IPS-15b (cell line): ENCODE results near the gene PPM1A.

Experiments used
- H3K27me3 ChIP-seq: one replicate; pipeline ENCODE4 v1.6.1; 2013; ENCODE audit warnings: low read length; ENCODE audit not compliant: control insufficient read depth, insufficient read depth
- H3K36me3 ChIP-seq: one replicate; pipeline ENCODE4 v1.6.1; 2013; ENCODE audit warnings: low read length; ENCODE audit not compliant: control insufficient read depth, insufficient read depth
- H3K4me1 ChIP-seq: one replicate; pipeline ENCODE4 v1.6.1; 2013; ENCODE audit warnings: mild to moderate bottlenecking, low read length; ENCODE audit not compliant: control insufficient read depth, insufficient read depth
- H3K4me3 ChIP-seq: one replicate; pipeline ENCODE4 v1.5.1; 2013; ENCODE audit warnings: low read depth, low read length
- H3K9ac ChIP-seq: one replicate; pipeline ENCODE4 v1.6.1; 2013; ENCODE audit warnings: low read depth, mild to moderate bottlenecking, low read length
- H3K9me3 ChIP-seq: one replicate; pipeline ENCODE4 v1.6.1; 2013; ENCODE audit warnings: mild to moderate bottlenecking, low read length; ENCODE audit not compliant: control insufficient read depth, insufficient read depth

The PPM1A gene

DNA sequence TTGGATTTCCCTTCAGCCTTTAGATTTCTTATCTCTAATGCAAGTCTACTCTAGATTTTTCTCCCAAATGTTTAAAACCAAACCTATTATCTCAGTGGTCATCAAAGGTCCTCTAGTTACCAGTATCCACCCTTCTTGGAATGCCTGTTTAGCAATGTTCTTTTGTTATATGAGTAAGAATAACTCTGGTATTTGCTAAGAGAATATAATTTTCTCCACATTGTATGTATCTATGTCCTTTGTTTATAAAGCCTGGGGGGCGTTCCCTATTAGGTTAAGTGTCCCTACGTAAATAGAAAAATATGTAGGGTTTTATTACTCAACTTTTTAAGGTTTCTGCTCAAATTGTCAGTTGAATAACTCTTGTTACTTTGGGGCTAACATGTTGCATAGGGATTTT lies 27.3 kb downstream of the PPM1A start:
- Histone ChIP-seq H3K4me1 (peaks cover 19% of the 10 kb centered on the region), H3K4me3 (no peak overlapping the region), H3K27me3 (no peaks in the 10 kb centered on the region), H3K9ac (no peak overlapping the region), H3K36me3 (no peaks in the 10 kb centered on the region), H3K9me3 (no peaks in the 10 kb centered on the region)

DNA sequence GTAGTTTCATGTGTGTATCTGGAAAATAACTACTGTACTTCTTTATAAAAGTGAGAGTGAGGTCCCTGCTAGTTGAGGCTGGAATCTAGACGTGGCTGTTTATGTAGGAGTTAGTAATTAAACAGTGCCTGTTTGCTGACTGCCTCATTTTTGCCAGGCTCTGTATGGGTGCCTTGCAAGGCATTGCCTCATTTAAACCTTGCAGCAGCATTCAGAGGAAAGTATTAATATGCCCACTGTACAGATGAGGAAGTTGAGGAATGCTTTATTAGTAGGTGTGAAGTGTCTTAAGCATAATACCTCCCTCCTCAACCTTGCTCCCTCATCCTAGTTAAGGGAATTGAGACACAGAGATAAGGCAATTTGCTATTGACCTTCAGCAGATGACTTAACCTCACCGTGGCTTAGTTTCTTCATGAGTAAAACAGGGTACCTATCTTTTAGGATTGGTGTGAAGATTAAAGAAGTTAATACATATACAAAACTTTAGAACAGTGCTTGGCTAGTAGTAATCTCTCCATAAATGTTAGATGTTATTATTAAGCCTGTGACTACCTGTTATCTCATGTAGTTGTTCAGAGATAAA lies 28.7 kb downstream of the PPM1A start:
- Histone ChIP-seq H3K9me3 (no peaks in the 10 kb centered on the region), H3K36me3 (no peaks in the 10 kb centered on the region), H3K9ac (no peak overlapping the region), H3K4me3 (no peak overlapping the region), H3K27me3 (no peaks in the 10 kb centered on the region), H3K4me1 (peaks cover 19% of the 10 kb centered on the region)

- Histone ChIP-seq H3K36me3 (no peaks in the 10 kb centered on the region), H3K9me3 (no peaks in the 10 kb centered on the region), H3K4me3 (no peak overlapping the region), H3K9ac (no peak overlapping the region), H3K4me1 (peaks cover 19% of the 10 kb centered on the region), H3K27me3 (no peaks in the 10 kb centered on the region)
Measured at GRCh38 chr14:60278350-60278749, 29.3 kb downstream of the PPM1A start.

DNA sequence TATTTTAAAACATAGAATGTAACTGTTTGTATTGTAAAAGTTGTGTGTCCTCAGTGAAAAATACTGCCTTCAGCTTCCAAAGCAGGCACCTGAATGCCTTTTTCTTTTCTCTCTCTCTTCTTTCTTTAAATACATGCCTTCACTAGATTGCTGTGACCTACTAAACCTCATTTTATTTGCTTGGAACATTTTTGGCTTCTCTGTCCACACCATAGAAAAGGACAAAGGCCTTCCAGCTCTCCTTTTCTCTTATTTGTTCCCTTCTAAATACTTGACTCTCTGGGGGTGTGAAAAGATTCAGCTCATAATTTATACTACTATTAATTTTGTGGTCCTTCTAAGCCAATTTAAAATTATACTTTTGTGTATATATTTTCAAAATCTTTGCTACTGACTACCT lies 38.4 kb downstream of the PPM1A start:
- H3K27me3 ChIP-seq: no peaks in the 10 kb centered on the region
- H3K4me3 ChIP-seq: no peak overlapping the region
- no peak overlapping the region for H3K9ac ChIP-seq
- H3K36me3 ChIP-seq: no peaks in the 10 kb centered on the region
- H3K9me3 ChIP-seq: no peaks in the 10 kb centered on the region
- H3K4me1 ChIP-seq: peaks cover 5% of the 10 kb centered on the region

DNA sequence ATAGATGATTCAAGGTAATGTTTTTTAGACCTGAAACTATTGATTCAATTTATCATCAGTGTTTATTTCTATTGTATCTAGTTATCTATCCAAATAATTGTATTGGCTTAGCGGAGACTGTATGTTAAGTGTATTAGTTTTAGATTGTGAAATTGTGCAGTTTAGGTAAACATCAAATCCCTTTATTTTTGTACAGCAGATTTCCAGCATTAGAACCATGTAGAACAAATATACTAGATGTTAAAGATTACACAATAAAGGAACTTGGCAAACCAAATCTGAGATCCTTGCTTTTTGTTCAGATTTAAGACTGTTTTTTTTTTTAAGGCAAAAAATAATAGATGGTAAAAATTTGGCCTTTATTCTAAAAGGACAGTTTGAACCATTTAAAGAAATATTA lies 39.3 kb downstream of the PPM1A start:
- Histone ChIP-seq H3K36me3 (no peaks in the 10 kb centered on the region), H3K4me1 (peaks cover 5% of the 10 kb centered on the region)

GRCh38 chr14:60294411-60295069 lies 45.5 kb downstream of the PPM1A start:
- Histone ChIP-seq H3K9ac (no peak overlapping the region), H3K27me3 (no peaks in the 10 kb centered on the region), H3K36me3 (no peaks in the 10 kb centered on the region), H3K4me3 (no peak overlapping the region), H3K4me1 (peaks cover 4% of the 10 kb centered on the region), H3K9me3 (no peaks in the 10 kb centered on the region)

More for the DNA sequence above, 39.3 kb downstream of the PPM1A start:
- Histone ChIP-seq H3K27me3 (no peaks in the 10 kb centered on the region), H3K4me3 (no peak overlapping the region), H3K9me3 (no peaks in the 10 kb centered on the region), H3K9ac (no peak overlapping the region)

- Histone ChIP-seq H3K4me1 (peaks cover 18% of the 10 kb centered on the region), H3K4me3 (no peak overlapping the region), H3K36me3 (no peaks in the 10 kb centered on the region), H3K9me3 (no peaks in the 10 kb centered on the region), H3K9ac (no peak overlapping the region), H3K27me3 (no peaks in the 10 kb centered on the region)
Measured at GRCh38 chr14:60300019-60300418, 51.0 kb downstream of the PPM1A start.

- Histone ChIP-seq H3K9ac (no peak overlapping the region), H3K36me3 (no peaks in the 10 kb centered on the region), H3K4me1 (peaks cover 18% of the 10 kb centered on the region), H3K27me3 (no peaks in the 10 kb centered on the region), H3K9me3 (no peaks in the 10 kb centered on the region), H3K4me3 (no peak overlapping the region)
Measured at GRCh38 chr14:60301685-60302084, 52.7 kb downstream of the PPM1A start.

DNA sequence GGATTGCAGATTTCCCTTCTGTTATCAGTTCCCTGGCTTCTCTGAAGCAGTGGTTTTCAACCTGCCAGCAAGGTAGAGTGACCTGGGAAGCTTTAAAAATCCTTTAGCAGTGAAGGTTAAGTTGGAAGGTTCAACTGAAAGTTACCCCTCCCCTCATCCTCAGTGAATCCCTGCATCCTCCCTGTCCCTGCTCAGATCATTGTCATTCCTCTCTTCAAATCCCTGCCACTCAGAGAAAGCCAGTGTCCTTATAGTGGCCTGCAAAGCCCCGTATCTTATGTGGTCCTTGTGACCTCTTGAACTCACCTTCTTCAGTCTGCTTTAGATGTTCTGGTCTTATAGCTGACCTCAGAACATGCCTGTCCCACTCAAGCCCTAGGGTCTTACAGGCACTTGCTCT lies 53.6 kb downstream of the PPM1A start:
- no peak overlapping the region for H3K4me3 ChIP-seq
- H3K9ac ChIP-seq: no peak overlapping the region
- H3K9me3 ChIP-seq: no peaks in the 10 kb centered on the region
- peaks cover 18% of the 10 kb centered on the region for H3K4me1 ChIP-seq
- H3K36me3 ChIP-seq: no peaks in the 10 kb centered on the region
- no peaks in the 10 kb centered on the region for H3K27me3 ChIP-seq

DNA sequence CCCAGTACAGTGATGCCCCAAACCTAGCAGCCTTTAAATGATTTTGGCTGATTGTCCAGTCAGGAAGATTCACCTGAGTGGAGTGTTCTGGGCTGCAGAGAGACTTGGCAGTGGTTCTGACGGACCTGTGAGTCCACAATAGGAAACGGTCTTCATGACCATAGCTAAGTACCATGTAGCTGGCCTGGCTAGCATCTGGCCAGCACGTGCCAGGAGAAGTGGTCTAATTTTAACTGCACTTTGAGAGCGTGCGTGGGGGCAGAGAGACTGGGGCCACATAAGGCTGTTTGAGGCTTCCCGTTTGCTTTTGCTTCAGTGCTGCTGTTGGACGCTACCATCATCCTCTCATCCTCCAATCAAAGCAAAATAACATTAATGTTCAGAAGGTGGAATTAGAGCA lies 54.7 kb downstream of the PPM1A start:
- H3K36me3 ChIP-seq: no peaks in the 10 kb centered on the region
- H3K27me3 ChIP-seq: no peaks in the 10 kb centered on the region
- peaks cover 18% of the 10 kb centered on the region for H3K4me1 ChIP-seq
- no peak overlapping the region for H3K4me3 ChIP-seq
- H3K9me3 ChIP-seq: no peaks in the 10 kb centered on the region
- no peak overlapping the region for H3K9ac ChIP-seq

GRCh38 chr14:60304509-60304908 lies 55.5 kb downstream of the PPM1A start:
- Histone ChIP-seq H3K36me3 (no peaks in the 10 kb centered on the region), H3K9me3 (no peaks in the 10 kb centered on the region), H3K4me3 (no peak overlapping the region), H3K4me1 (peaks cover 18% of the 10 kb centered on the region), H3K27me3 (no peaks in the 10 kb centered on the region), H3K9ac (no peak overlapping the region)

DNA sequence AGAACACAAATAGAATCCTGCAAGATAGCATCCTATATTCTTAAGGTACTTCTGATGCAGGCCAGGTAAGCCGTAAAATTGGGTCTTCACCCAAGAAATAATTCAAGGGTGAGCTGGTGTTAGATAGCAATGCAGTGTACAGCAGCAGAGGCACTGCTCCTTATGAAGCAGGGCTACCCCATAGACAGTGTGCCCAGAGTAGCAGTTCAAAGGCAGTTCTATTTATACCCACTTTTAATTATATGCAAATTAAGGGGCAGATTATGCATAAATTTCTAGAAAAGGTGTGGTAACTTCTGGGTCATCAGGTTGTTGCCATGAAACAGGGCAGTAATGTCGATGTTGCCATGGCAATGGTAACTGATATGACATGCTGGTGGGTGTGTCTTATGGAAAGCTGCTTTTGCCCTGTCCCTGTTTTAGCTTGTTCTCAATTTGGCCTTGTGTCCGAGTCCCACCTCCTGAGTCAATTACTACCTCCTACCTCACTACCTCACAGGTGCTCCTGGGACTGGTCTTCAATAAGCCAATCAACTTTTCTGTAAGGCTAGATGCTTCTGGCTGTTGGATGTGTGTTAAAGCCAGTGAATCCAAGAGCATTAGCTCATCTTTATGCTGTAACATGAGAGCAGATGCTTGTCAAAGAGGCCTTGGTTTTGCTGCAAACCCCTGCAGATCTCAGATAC lies 61.0 kb downstream of the PPM1A start:
- H3K27me3 ChIP-seq: no peaks in the 10 kb centered on the region
- no peak overlapping the region for H3K9ac ChIP-seq
- no peak overlapping the region for H3K4me3 ChIP-seq
- H3K36me3 ChIP-seq: no peaks in the 10 kb centered on the region
- no peaks in the 10 kb centered on the region for H3K4me1 ChIP-seq
- H3K9me3 ChIP-seq: no peaks in the 10 kb centered on the region
